ENCODE data around the gene LRRC4C.
"Not testable (repeated sequence)": the region's sequence is repeated elsewhere in the genome, so short reads cannot be mapped to it uniquely, and the experiment has no call there.

The LRRC4C gene

GRCh38 chr11:40688369-40688768 lies 771.1 kb downstream of the LRRC4C start:
- no peak for DNase-seq (ENCODE audit: low spot score)

GRCh38 chr11:40686765-40687164 lies 772.7 kb downstream of the LRRC4C start:
- no peak for DNase-seq (ENCODE audit: low spot score)

GRCh38 chr11:40683010-40683409 lies 776.4 kb downstream of the LRRC4C start:
- no peak for DNase-seq (ENCODE audit: low spot score)

DNA sequence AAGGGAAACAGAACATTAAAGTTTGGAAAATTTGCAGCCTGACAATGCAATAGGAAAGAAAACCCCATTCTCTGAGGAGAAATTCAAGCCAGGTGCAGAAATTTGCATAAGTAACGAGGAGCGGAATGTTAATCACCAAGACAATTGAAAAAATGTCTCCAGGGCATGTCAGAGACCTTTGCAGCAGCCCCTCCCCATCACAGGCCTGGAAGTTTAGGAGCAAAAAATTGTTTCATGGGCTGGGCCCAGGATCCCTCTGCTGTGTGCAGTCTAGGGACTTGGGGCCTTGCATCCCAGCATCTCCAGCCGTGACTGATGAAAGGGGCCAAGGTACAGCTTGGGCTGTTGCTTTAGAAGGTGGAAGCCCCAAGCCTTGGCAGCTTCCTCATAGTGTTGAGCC lies 780.2 kb downstream of the LRRC4C start:
- DNase-seq (ENCODE audit: low spot score), result no peak

GRCh38 chr11:40647295-40647694 lies 812.2 kb downstream of the LRRC4C start:
- no peak for DNase-seq (ENCODE audit: low spot score)

- DNase-seq (ENCODE audit: low spot score), result no peak
Measured at GRCh38 chr11:40642284-40642683, 817.2 kb downstream of the LRRC4C start.

- no peak for DNase-seq (ENCODE audit: low spot score)
Measured at GRCh38 chr11:40619654-40620053, 839.8 kb downstream of the LRRC4C start.

- DNase-seq (ENCODE audit: low spot score), result no peak
Measured at GRCh38 chr11:40606800-40607199, 852.7 kb downstream of the LRRC4C start.

DNA sequence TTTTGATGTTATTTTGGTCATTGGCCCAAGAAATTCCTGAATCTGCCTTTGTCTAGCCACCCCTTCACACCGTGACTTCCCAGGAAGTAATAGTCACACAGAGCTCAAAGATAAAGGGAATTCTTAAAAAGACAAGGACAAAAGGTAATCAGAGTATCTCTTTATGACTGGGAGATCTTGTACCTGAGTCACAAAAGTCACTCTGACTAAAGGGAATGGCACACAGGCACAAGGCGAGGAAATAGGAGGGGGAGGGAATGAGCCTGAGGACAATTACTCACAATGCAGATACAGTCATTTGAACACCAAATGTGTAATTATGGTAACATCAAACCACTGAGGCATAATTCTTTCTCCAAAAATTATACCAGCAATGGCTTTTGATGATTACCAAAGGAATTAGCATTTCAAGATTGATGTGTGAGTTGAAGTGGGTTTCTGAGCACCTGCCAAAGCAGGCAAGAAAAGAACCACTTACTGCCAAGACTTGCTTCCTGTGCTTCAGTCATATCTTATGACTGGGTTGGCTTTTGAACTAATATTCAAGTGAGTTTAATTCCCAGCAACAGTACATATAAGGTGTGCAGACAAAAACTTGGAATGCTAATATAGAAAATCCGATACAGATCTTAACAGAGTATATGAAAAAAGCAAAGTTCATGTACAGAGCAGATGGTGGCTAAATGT lies 856.4 kb downstream of the LRRC4C start:
- DNase-seq (ENCODE audit: low spot score), result no peak

DNA sequence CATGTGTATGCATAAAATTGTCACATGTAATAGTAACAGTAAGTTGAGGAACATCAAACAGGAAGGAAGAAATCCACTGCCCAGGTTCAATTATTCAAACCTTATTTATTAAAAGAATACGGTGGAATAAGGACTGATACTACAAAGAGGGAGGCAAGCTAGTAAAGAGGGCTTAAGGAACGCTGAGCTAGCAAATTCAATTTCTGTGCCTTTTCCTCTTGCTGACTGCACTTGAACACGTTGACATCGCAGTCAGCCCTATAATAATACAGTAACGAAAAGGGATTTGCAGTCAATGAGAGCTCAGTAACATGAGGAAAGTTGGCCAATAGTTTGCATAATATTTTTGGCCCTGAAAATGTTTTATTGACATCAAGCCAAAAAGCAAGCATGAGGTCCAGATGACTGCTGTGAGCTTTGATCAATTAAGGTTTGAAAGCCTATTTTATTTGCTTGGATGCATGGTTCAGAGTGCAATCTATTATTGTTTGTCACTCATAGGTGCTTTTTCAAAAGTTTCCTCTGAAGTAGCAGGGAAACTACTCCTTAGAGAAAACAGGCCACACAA lies 861.8 kb downstream of the LRRC4C start:
- DNase-seq (ENCODE audit: low spot score), result no peak

- DNase-seq (ENCODE audit: low spot score), result no peak
Measured at GRCh38 chr11:40573254-40573891, 886.1 kb downstream of the LRRC4C start.

- no peak for DNase-seq (ENCODE audit: low spot score)
Measured at GRCh38 chr11:40569947-40570531, 889.4 kb downstream of the LRRC4C start.

GRCh38 chr11:40567392-40567791 lies 892.1 kb downstream of the LRRC4C start:
- DNase-seq (ENCODE audit: low spot score), result no peak

GRCh38 chr11:40544162-40544561 lies 915.3 kb downstream of the LRRC4C start:
- DNase-seq (ENCODE audit: low spot score), result no peak

- DNase-seq (ENCODE audit: low spot score), result no peak
Measured at GRCh38 chr11:40542821-40543220, 916.6 kb downstream of the LRRC4C start.

DNA sequence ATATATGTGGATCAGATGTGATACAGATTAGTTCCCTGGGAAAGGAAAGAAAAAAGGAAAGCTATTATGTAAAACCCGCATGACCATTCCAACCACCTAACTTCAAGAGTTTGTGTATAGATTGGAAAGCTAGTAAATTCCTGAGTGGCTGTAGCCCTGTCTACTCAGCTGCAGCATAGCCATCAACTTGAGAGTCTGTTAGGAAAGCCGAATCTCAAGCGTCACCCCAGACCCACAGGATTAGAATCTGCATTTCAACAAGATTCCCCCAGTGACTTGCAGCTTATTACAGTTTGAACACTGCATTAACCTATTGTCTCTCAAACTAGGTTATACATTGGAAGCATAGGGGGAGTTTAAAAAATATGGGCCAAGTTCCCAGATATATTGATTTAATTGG lies 921.7 kb downstream of the LRRC4C start:
- no peak for DNase-seq (ENCODE audit: low spot score)

DNA sequence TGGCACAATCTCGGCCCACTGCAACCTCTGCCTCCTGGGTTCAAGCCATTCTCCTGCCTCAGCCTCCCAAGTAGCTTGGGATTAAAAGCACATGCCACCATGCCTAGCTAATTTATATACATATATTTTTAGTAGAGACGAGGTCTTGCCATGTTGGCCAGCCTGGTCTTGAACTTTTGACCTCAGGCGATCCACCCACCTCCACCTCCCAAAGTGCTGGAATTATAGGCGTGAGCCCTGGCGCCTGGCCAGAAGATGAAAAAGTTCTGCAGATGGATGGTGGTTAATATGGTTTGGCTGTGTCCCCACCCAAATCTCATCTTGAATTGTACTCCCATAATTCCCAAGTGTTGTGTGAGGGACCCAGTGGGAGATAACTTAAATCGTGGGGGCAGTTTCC lies 937.4 kb downstream of the LRRC4C start:
- not testable (repeated sequence) for DNase-seq (ENCODE audit: low spot score)

- no peak for DNase-seq (ENCODE audit: low spot score)
Measured at GRCh38 chr11:40517122-40517521, 942.3 kb downstream of the LRRC4C start.

- DNase-seq (ENCODE audit: low spot score), result no peak
Measured at GRCh38 chr11:40514124-40514523, 945.3 kb downstream of the LRRC4C start.

GRCh38 chr11:40513281-40513680 lies 946.2 kb downstream of the LRRC4C start:
- no peak for DNase-seq (ENCODE audit: low spot score)

DNA sequence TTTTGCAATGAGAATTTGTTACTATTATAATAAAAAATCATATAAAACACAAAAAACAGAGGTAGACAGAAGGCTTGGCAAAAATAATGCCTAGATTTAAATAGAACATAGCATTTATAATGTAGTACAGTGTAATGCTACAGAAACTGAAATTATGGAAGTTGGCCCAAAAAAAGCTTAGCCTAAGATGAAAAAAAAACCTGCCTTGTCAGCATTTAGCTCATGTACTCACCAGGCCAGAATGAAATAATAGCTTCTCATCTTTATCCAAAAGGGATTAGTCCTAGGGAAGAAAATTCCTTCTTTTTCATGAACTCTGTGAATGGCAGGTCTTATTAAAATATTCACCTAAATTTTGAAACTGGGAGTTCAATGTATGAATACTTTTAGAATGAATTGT lies 951.1 kb downstream of the LRRC4C start:
- no peak for DNase-seq (ENCODE audit: low spot score)

DNA sequence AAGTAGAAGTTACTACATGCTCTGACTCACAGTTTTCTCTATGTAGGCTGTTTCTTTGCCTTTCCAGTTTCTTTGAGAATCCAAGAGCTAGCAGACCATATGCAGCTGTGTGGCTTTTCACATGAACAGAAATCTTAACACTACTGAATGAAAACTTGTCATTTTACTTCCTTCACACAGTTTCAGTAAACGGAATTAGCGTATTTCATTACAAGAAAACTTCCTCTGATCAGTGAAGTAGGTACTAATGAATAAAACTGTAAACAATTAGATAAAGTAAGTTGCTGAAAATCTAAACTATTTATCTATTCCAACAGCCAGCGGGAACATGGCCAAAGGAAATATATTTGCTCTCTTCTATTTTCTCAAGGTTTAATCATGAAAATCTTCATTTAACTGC lies 953.2 kb downstream of the LRRC4C start:
- DNase-seq (ENCODE audit: low spot score), result no peak

- no peak for DNase-seq (ENCODE audit: low spot score)
Measured at GRCh38 chr11:40491341-40491740, 968.1 kb downstream of the LRRC4C start.
